HUDEP-2 (cell line): Measurements from ENCODE around the gene SP3.

Source experiments
- DNase-seq, 76 experiments: peaks; one replicate each; lab custom pipeline; 2025; ENCODE audit not compliant: unreplicated experiment in 76 of 76; lab: John Stamatoyannopoulos, UW

SP3 gene

DNA sequence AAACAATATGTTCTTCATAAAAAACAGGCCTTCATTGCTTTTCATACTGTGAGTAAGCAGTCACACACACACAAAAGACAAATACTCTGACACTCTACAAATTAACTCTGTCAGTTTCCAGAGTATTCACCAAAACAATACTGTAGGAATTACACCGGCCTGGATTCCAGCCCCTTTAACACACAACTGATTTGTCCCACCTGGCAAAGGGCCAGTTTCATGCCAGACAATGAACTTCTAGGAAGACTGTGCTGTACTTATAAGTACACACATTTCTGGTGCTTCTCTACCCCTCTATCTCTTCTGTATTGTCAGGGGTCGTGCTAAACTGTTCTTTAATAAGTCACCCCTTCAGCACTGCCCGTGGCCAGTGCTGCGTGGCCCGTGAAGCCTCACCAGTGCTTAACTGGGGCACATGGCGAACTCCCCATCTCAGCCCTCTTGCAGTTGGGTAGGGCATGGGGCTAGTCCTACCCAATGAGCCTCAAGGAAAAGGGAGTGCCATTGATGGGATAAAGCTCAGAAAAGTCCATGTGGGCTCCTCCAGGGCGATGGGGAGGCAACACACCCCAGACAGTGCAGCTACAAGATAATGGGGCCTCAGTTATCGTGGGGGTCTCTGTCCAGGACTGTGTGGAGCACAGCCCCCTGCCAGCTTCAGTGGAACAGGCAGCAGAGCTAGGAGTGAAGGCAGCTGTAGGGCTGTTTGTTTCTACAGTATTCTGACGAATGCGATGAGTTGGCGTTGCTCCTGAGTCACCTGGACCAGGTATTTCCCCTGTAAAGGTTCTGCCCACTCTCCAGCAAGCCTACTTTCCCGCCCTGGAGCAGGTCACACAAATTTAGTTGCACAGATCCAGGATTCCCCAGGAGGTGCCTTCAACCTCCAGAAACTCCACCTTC lies 99.0 kb downstream of the SP3 start:
- DNase-seq = no peak

DNA sequence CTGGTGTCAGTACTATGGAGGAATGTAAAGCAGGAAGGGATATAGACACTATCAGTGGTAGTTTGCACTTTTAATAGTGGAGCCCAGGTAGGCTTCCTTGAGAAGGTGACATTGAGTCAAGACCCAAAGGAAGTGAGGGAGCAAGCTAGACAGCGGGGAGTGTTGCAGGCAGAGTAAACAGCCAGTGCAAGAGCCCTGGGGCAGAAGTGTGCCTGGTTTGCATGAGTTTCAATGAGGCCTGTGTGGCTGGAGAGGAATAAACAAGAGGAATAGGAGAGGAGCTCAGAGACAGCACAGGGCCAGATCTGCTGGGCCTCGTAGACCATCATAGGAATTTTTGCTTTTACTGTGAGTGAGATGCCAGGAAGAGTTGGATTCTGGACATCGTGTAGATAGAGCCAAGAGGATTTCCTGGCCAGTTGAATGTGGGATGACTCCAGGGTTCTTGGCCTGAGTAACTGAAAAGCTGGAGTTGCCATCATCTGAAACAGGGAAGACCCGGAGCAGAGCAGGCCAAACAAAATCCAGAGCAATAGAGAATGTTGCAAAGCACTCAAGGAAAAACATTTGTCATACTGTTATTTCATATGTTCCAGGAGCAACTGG lies 102.5 kb downstream of the SP3 start:
- no peak for DNase-seq

DNA sequence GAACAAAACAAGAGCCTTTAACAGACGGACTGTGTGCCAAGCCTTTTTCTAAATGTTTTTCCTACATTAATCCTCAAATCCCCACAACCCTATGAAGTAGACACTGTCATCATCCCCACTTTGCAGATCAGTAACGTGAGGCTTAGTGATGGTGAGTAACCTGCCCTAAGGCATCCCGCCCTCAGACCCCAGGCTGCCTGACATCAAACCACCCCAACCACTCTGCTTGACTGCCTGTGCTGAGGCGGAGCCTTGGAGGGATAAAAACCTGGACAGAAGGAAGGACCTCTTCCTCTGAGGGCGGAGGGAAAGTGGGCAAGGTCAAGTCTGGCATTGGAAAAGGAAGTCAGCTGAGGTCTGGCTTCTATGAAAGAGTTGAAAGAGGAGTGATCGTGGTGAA lies 104.6 kb downstream of the SP3 start:
- no peak for DNase-seq

DNA sequence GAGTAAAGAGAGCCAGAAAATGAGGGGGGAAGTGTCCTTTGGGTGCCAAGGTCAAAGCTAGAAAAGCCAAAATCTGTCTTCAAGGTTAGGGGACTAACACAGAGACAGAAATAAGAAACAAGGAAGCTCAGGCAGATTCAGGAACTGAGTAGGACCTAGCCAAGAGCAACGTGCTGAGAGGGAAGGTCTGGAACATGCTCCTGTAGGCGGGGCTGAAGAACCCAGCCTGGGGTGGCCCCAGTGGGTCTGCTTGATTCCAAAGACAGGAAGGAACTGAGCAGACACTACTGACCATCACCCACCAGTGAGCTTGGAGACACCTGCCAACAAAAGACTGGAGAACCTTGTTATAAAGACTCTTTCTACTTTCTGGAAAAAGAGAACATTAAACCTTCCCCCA lies 105.1 kb downstream of the SP3 start:
- no peak for DNase-seq

DNA sequence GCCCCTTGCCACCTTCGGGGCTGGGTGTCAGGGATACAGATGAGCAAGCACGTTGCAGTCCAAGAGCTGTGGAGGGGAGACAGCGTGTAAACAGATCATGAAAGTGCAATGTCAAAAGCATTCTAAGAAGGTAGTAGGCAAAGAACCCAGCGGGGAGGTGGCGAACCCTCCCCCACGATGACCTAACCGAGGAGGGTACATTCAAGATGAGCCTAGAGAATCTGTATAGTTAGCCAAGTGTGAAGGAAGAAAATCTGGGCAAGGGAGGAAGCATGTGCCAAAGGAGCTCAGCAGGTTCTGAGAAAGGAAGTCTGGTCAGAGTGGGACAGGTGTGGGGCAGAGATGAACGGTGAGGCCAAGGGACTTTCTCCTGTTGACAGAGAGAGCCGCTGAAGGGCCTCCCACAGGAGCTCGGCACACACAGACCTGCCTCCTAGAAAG lies 106.9 kb downstream of the SP3 start:
- no peak for DNase-seq
